GM23338 (cell line): ENCODE results near the gene CSDE1. TPM values are rescaled to one million over a fixed set of nuclear protein-coding genes. Genes with fewer than 3 reads are reported as not detected.

Experiments
- ATAC-seq: fragments of 200-7000 bp; cut with Tn5 transposase; 3 replicates; pipeline ENCODE4 v1.9.1; 2020
- DNase-seq: peaks from one replicate; pipeline ENCODE4 v3.0.0-alpha.2; 2015; ENCODE audit warnings: low spot score
- H2AFZ ChIP-seq: fragments of 200-600 bp; sonication (generic); 2 replicates; pipeline ENCODE4 v1.8.0; 2016; ENCODE audit warnings: antibody characterized with exemption, mild to moderate bottlenecking, moderate library complexity
- H3F3A ChIP-seq: fragments of 200-600 bp; sonication (generic); replicated peaks from 2 replicates; pipeline ENCODE4 v1.8.0; 2017; ENCODE audit warnings: antibody characterized with exemption, mixed run types, low read depth
- H3K27ac ChIP-seq: fragments of 200-600 bp; sonication (generic); 2 replicates; pipeline ENCODE4 v1.6.1; 2016; ENCODE audit warnings: low read depth
- H3K27me3 ChIP-seq: fragments of 200-600 bp; sonication (generic); 2 replicates; pipeline ENCODE4 v1.8.0; 2016; ENCODE audit warnings: mild to moderate bottlenecking, mixed run types, moderate library complexity; ENCODE audit not compliant: insufficient read depth
- H3K36me3 ChIP-seq: fragments of 200-600 bp; sonication (generic); 2 replicates; pipeline ENCODE4 v1.8.0; 2016; ENCODE audit warnings: mild to moderate bottlenecking; ENCODE audit not compliant: insufficient read depth
- H3K4me1 ChIP-seq: fragments of 200-600 bp; sonication (generic); 2 replicates; pipeline ENCODE4 v1.8.0; 2016; ENCODE audit warnings: mild to moderate bottlenecking, moderate library complexity; ENCODE audit not compliant: insufficient read depth
- H3K4me2 ChIP-seq: fragments of 200-600 bp; sonication (generic); 2 replicates; pipeline ENCODE4 v1.7.1; 2017; ENCODE audit warnings: mixed run types
- H3K4me3 ChIP-seq: fragments of 200-600 bp; sonication (generic); 2 replicates; pipeline ENCODE4 v1.6.1; 2016; ENCODE audit warnings: mixed run types
- H3K79me2 ChIP-seq: fragments of 200-600 bp; sonication (generic); replicated peaks from 2 replicates; pipeline ENCODE4 v1.8.0; 2017; ENCODE audit warnings: mild to moderate bottlenecking; ENCODE audit not compliant: insufficient read depth
- H3K9me2 ChIP-seq: fragments of 200-600 bp; sonication (generic); 2 replicates; pipeline ENCODE4 v1.8.0; 2017; ENCODE audit not compliant: insufficient read depth
- H4K20me1 ChIP-seq: fragments of 200-600 bp; sonication (generic); replicated peaks from 2 replicates; pipeline ENCODE4 v1.8.0; 2017; ENCODE audit warnings: mild to moderate bottlenecking; ENCODE audit not compliant: insufficient read depth
- H3K27ac Mint-ChIP-seq: 2 replicates; pipeline ENCODE4 v1.8.0; 2020; ENCODE audit warnings: inconsistent platforms, mild to moderate bottlenecking, moderate library complexity, mixed read lengths
- H3K27me3 Mint-ChIP-seq: 3 replicates; pipeline ENCODE4 v1.8.0; 2022; ENCODE audit warnings: low read depth, mild to moderate bottlenecking, moderate library complexity, mixed read lengths, inconsistent platforms; ENCODE audit not compliant: insufficient read depth, poor library complexity
- H3K36me3 Mint-ChIP-seq: 3 replicates; pipeline ENCODE4 v1.8.0; 2021; ENCODE audit warnings: low read depth, mild to moderate bottlenecking, inconsistent platforms, moderate library complexity, mixed read lengths
- H3K4me1 Mint-ChIP-seq: 3 replicates; pipeline ENCODE4 v1.8.0; 2020; ENCODE audit warnings: mild to moderate bottlenecking, inconsistent platforms, mixed read lengths
- H3K4me3 Mint-ChIP-seq: 3 replicates; pipeline ENCODE4 v1.8.0; 2021; ENCODE audit warnings: moderate library complexity, mild to moderate bottlenecking, inconsistent platforms, mixed read lengths
- H3K9me3 Mint-ChIP-seq: 3 replicates; pipeline ENCODE4 v1.8.0; 2020; ENCODE audit warnings: moderate library complexity, mild to moderate bottlenecking, inconsistent platforms, mixed read lengths
- CREB1 ChIP-seq: fragments of 250-450 bp; sonication (Bioruptor Pico); IDR thresholded peaks from 2 replicates; pipeline ENCODE4 v1.5.0; 2020; ENCODE audit warnings: low read depth, mild to moderate bottlenecking, moderate library complexity
- CTCF ChIP-seq, 2 experiments: fragments of 200-600 bp in 1 of 2; sonication (generic) in 1 of 2; conservative IDR thresholded peaks; 2 replicates each; pipeline versions ENCODE4 v1.5.1 to v1.6.1; 2016 to 2017; ENCODE audit warnings: antibody characterized with exemption in 2 of 2, low read depth in 2 of 2, mild to moderate bottlenecking in 2 of 2, moderate library complexity in 1 of 2
- ETS1 ChIP-seq: IDR thresholded peaks from 2 replicates; pipeline ENCODE4 v1.6.1; 2016; ENCODE audit warnings: antibody characterized with exemption
- EZH2 ChIP-seq: fragments of 200-600 bp; sonication (generic); IDR thresholded peaks from one replicate; pipeline ENCODE4 v1.8.0; 2017; ENCODE audit warnings: antibody characterized with exemption, mild to moderate bottlenecking, low read depth; ENCODE audit not compliant: unreplicated experiment
- EZH2phosphoT487 ChIP-seq: fragments of 200-600 bp; sonication (generic); IDR thresholded peaks from one replicate; pipeline ENCODE4 v1.8.1; 2018; ENCODE audit warnings: antibody characterized with exemption; ENCODE audit not compliant: unreplicated experiment
- JUNB ChIP-seq: IDR thresholded peaks from one replicate; pipeline ENCODE4 v1.6.1; 2016; ENCODE audit warnings: antibody characterized with exemption; ENCODE audit not compliant: unreplicated experiment
- NANOG ChIP-seq: IDR thresholded peaks from 2 replicates; pipeline ENCODE4 v1.6.1; 2016; ENCODE audit warnings: antibody characterized with exemption, borderline replicate concordance
- POLR2AphosphoS5 ChIP-seq: IDR thresholded peaks from 2 replicates; pipeline ENCODE4 v1.6.1; 2016; ENCODE audit warnings: antibody characterized with exemption, low read depth
- REST ChIP-seq: IDR thresholded peaks from one replicate; pipeline ENCODE4 v1.6.1; 2018; ENCODE audit warnings: antibody characterized with exemption; ENCODE audit not compliant: unreplicated experiment
- STAT1 ChIP-seq: IDR thresholded peaks from one replicate; pipeline ENCODE4 v1.6.1; 2016; ENCODE audit warnings: antibody characterized with exemption; ENCODE audit not compliant: unreplicated experiment
- ZNF331 ChIP-seq: fragments of 250-450 bp; sonication (Bioruptor Pico); IDR thresholded peaks from 2 replicates; pipeline ENCODE4 v1.5.0; 2020; ENCODE audit warnings: low read depth, mild to moderate bottlenecking, moderate library complexity
- ZNF462 ChIP-seq: fragments of 250-450 bp; sonication (Bioruptor Pico); IDR thresholded peaks from 2 replicates; pipeline ENCODE4 v1.5.0; 2020; ENCODE audit warnings: mild to moderate bottlenecking, moderate library complexity
- polyA plus RNA-seq: library from polyadenylated mRNA; unstranded; fragments of >200 nt; fragmentation: Nextera tagmentation; extraction: Ambion mirVana; gene quantifications from 2 replicates; pipeline ENCODE4 v1.2.1, GENCODE V29; 2016
- total RNA-seq: library from RNA; depleted of rRNA; stranded (reverse); fragments of >200 nt; shearing (Covaris generic); gene quantifications from 2 replicates; pipeline ENCODE4 v1.2.3, GENCODE V29; 2014

CSDE1 gene
- total and polyA plus RNA-seq, 2 experiments from 2014 or later = 214 to 1,054 TPM

- ATAC-seq (no peak), DNase-seq (no peak)
- H3K27ac Mint-ChIP-seq = no peak overlapping the region
- Histone ChIP-seq H3K79me2 (no peaks in the 10 kb centered on the region), H3K4me3 (no peak overlapping the region), H3K4me2 (no peak overlapping the region), H3K36me3 (no peaks in the 10 kb centered on the region), H3K27ac (no peak overlapping the region), H2AFZ (no peak overlapping the region), H4K20me1 (no peaks in the 10 kb centered on the region), H3F3A (no peaks in the 10 kb centered on the region), H3K27me3 (no peaks in the 10 kb centered on the region), H3K9me2 (no peaks in the 10 kb centered on the region), H3K4me1 (no peaks in the 10 kb centered on the region)
- H3K4me1 Mint-ChIP-seq = no peaks in the 10 kb centered on the region
- TF ChIP-seq EZH2 = no peak
- TF ChIP-seq JUNB = no peak
- no peak for TF ChIP-seq ETS1
- no peak for TF ChIP-seq ZNF331 (CRISPR knock-in tag)
- no peak for TF ChIP-seq CTCF (conservative IDR thresholded peaks at IDR 0.05; ENCODE audit: low read depth in 2 of 2)
- TF ChIP-seq REST = no peak
- TF ChIP-seq CREB1 (CRISPR knock-in tag) = no peak
- TF ChIP-seq EZH2phosphoT487 = no peak
- no peak for TF ChIP-seq NANOG
- no peak for TF ChIP-seq ZNF462 (CRISPR knock-in tag)
- no peak for TF ChIP-seq POLR2AphosphoS5
- no peak for TF ChIP-seq STAT1
- no peaks in the 10 kb centered on the region for H3K9me3 Mint-ChIP-seq
- no peaks in the 10 kb centered on the region for H3K36me3 Mint-ChIP-seq
- peaks cover 3% of the 10 kb centered on the region for H3K27me3 Mint-ChIP-seq
- no peak overlapping the region for H3K4me3 Mint-ChIP-seq
Measured at GRCh38 chr1:114694540-114695310, 63.1 kb downstream of the CSDE1 start.
